Esophagus squamous epithelium (tissue), 4 donors: ENCODE measurements around the gene TMEM168.

Source experiments
- CTCF ChIP-seq, 6 experiments: fragments of 450-650 bp in 4 of 6; fragments of 200-600 bp in 2 of 6; sonication (generic) in 2 of 6; IDR thresholded peaks; one replicate each; pipeline ENCODE4 v1.5.1; 2016 to 2019; ENCODE audit warnings: antibody characterized with exemption in 6 of 6, mild to moderate bottlenecking in 4 of 6, moderate library complexity in 4 of 6
- POLR2A ChIP-seq, 4 donors: fragments of 450-650 bp; IDR thresholded peaks; one replicate each; pipeline ENCODE4 v1.6.1; 2017; ENCODE audit warnings: antibody characterized with exemption in 4 of 4, mild to moderate bottlenecking in 4 of 4, moderate library complexity in 3 of 4

- TF ChIP-seq POLR2A (IDR thresholded peaks at IDR 0.05) = no peak
- no peak for TF ChIP-seq CTCF (IDR thresholded peaks at IDR 0.05)
Observed at GRCh38 chr7:112821345-112821744, 31.2 kb upstream of the TMEM168 start.
